HepG2 (cell line): ENCODE data around the gene MINDY1. TPM values are rescaled to one million over a fixed set of nuclear protein-coding genes. Genes with fewer than 3 reads are reported as not detected.
A peak's percentile ranks its signal among the peaks of the same experiment; 100 is the strongest.

Experiments used
- ARID2 ChIP-seq: sonication (generic); formaldehyde crosslinking; IDR thresholded peaks from 2 replicates; pipeline ENCODE4 v1.8.1; 2022; ENCODE audit warnings: mild to moderate bottlenecking, missing genetic modification reagents, borderline replicate concordance
- CBFB ChIP-seq: sonication (generic); formaldehyde crosslinking; IDR thresholded peaks from 2 replicates; pipeline ENCODE4 v1.4.0; 2020; ENCODE audit warnings: missing genetic modification reagents
- DMAP1 ChIP-seq: IDR thresholded peaks from 2 replicates; pipeline ENCODE4 v1.6.1; 2016
- FOXM1 ChIP-seq: sonication (generic); formaldehyde crosslinking; IDR thresholded peaks from 2 replicates; pipeline ENCODE4 v1.5.0; 2020; ENCODE audit warnings: missing genetic modification reagents
- HNF4A ChIP-seq: sonication (generic); formaldehyde crosslinking; IDR thresholded peaks from 2 replicates; pipeline ENCODE4 v1.4.0; 2020; ENCODE audit warnings: missing genetic modification reagents
- KAT8 ChIP-seq: IDR thresholded peaks from 2 replicates; pipeline ENCODE4 v1.6.1; 2016; ENCODE audit warnings: missing genetic modification reagents, missing compliant biosample characterization
- KDM3A ChIP-seq: IDR thresholded peaks from 2 replicates; pipeline ENCODE4 v1.6.1; 2018; ENCODE audit warnings: low read depth, missing compliant biosample characterization
- MXD4 ChIP-seq: IDR thresholded peaks from 2 replicates; pipeline ENCODE4 v1.6.1; 2016; ENCODE audit warnings: mild to moderate bottlenecking, missing biosample characterization, missing genetic modification reagents
- NCOA2 ChIP-seq: sonication (generic); formaldehyde crosslinking; IDR thresholded peaks from 2 replicates; pipeline ENCODE4 v1.8.0; 2022; ENCODE audit warnings: inconsistent platforms
- PHF8 ChIP-seq: sonication (generic); formaldehyde crosslinking; IDR thresholded peaks from 2 replicates; pipeline ENCODE4 v1.5.0; 2020; ENCODE audit warnings: missing genetic modification reagents
- SRSF9 ChIP-seq: fragments of 200-400 bp; formaldehyde crosslinking; IDR thresholded peaks from 2 replicates; pipeline ENCODE4 v1.6.1; 2018; ENCODE audit warnings: borderline replicate concordance, mild to moderate bottlenecking, low read depth, low read length; ENCODE audit not compliant: insufficient read depth, poor library complexity, severe bottlenecking
- TOE1 ChIP-seq: sonication (generic); formaldehyde crosslinking; IDR thresholded peaks from 2 replicates; pipeline ENCODE4 v1.4.0; 2020; ENCODE audit warnings: mild to moderate bottlenecking, missing genetic modification reagents
- ZFX ChIP-seq: sonication (generic); formaldehyde crosslinking; IDR thresholded peaks from 2 replicates; pipeline ENCODE4 v1.4.0; 2020; ENCODE audit warnings: mild to moderate bottlenecking, low read depth, missing genetic modification reagents, moderate library complexity
- ZMYM3 ChIP-seq: sonication (generic); formaldehyde crosslinking; IDR thresholded peaks from 2 replicates; pipeline ENCODE4 v1.5.1; 2020; ENCODE audit warnings: mild to moderate bottlenecking, missing genetic modification reagents
- ZNF205 ChIP-seq: IDR thresholded peaks from 2 replicates; pipeline ENCODE4 v1.6.1; 2018; ENCODE audit warnings: missing biosample characterization, missing genetic modification reagents
- ZNF230 ChIP-seq: sonication (generic); formaldehyde crosslinking; IDR thresholded peaks from 2 replicates; pipeline ENCODE4 v1.4.0; 2020; ENCODE audit warnings: mild to moderate bottlenecking, missing genetic modification reagents
- ZNF383 ChIP-seq: sonication (generic); formaldehyde crosslinking; IDR thresholded peaks from 2 replicates; pipeline ENCODE4 v1.4.0; 2020; ENCODE audit warnings: missing genetic modification reagents, mild to moderate bottlenecking, borderline replicate concordance
- ZNF562 ChIP-seq: sonication (generic); formaldehyde crosslinking; IDR thresholded peaks from 2 replicates; pipeline ENCODE4 v1.8.0; 2022; ENCODE audit warnings: missing genetic modification reagents, borderline replicate concordance
- ZNF777 ChIP-seq: sonication (generic); formaldehyde crosslinking; IDR thresholded peaks from 2 replicates; pipeline ENCODE4 v1.4.0; 2020; ENCODE audit warnings: missing genetic modification reagents
- ZNF878 ChIP-seq: sonication (generic); formaldehyde crosslinking; IDR thresholded peaks from 2 replicates; pipeline ENCODE4 v1.8.1; 2023; ENCODE audit warnings: mild to moderate bottlenecking, missing genetic modification reagents, moderate library complexity
- ZZZ3 ChIP-seq: sonication (generic); formaldehyde crosslinking; IDR thresholded peaks from 2 replicates; pipeline ENCODE4 v1.4.0; 2020; ENCODE audit warnings: missing genetic modification reagents, mild to moderate bottlenecking, borderline replicate concordance
- polyA plus RNA-seq, 8 experiments: library from polyadenylated mRNA; depleted of rRNA in 3 of 8; stranded (reverse) in 7 of 8; unstranded in 1 of 8; fragments of >200 nt; fragmentation: Illumina TruSeq in 4 of 8; extraction: Trizol in 4 of 8; gene quantifications; 2 replicates each; pipeline versions ENCODE4 v1.2.1 to v1.2.3, GENCODE V29; 2011 to 2016; ENCODE audit warnings: low read depth in 4 of 8, missing spikeins in 1 of 8, mixed read lengths in 1 of 8; ENCODE audit not compliant: insufficient read depth in 1 of 8
- total RNA-seq, 5 experiments: library from RNA; depleted of rRNA; stranded (reverse); fragments of >200 nt; fragmentation: Illumina TruSeq; extraction: Trizol; gene quantifications; 2 replicates each; pipeline ENCODE4 v1.2.3, GENCODE V29; 2016; ENCODE audit warnings: low read depth in 1 of 5
- TF ChIP-seq, protein P1 (sequence below): sonication (generic); formaldehyde crosslinking; IDR thresholded peaks from 2 replicates; pipeline ENCODE4 v1.9.0; 2021; ENCODE audit warnings: missing genetic modification reagents, mild to moderate bottlenecking, borderline replicate concordance
- TF ChIP-seq, protein P2 (sequence below): sonication (generic); formaldehyde crosslinking; IDR thresholded peaks from 2 replicates; pipeline ENCODE4 v1.8.0; 2022; ENCODE audit warnings: missing genetic modification reagents, mild to moderate bottlenecking, inconsistent platforms, borderline replicate concordance
- TF ChIP-seq, protein P3 (sequence below): IDR thresholded peaks from 2 replicates; pipeline ENCODE4 v1.6.1; 2016
- TF ChIP-seq, protein P4 (sequence below): sonication (generic); formaldehyde crosslinking; IDR thresholded peaks from 2 replicates; pipeline ENCODE4 v1.4.0; 2020; ENCODE audit warnings: missing genetic modification reagents, low read depth, mild to moderate bottlenecking, borderline replicate concordance

MINDY1 gene
- total and polyA plus RNA-seq, 2 of the 13 experiments (the other 11 are each of a cell fraction or from before 2014, with no cell fraction given): 11.1 to 15.0 TPM

DNA sequence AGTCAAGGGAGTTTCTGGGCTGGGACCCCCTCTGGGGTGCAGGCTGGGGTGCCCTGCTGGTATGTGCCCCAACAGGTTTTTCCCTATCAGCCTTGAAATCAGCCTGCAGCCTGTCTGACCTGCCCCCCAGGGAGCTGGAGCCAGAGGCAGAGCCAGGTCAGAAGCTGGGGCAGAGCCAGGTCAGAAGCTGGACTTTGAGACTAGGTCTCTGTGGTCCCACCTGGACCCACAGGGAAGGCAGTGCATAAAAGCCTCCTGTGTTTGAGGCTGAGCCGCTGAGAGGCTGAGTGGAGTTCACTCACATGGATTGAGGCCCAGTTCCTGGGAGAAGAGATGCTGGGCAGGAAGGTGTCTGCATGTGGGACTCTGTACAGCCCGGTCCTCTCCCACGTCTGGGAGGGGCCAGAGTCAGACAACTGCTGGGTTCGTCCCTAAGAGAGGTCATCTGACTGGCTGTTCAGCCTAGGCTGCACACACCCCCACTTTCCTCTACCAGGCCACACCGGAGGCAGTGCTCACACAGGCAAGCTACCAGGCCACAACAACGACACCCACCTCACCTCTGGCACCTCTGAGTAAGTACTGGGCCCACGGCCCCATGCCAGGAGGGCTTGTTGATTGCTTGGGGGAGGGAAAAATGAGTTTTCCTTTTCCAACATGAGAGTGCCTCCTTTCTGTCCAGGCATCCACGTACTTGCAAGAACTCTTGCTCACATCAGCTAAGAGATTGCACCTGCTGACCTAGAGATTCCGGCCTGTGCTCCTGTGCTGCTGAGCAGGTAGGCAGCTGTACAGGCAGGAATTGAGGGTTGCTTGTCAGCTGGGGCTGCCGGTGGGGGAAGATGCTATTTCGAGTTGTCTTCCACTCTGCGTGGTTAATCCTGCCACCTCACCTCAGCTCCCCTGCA, 24.6 kb downstream of the MINDY1 start, which contains the start of gene ANXA9 (continued):
- TF ChIP-seq ZNF562 (CRISPR knock-in tag) (no peak), TOE1 (0 out of 2 replicates have a peak, but pooled peaks have one; percentile 2), ZZZ3 (CRISPR knock-in tag) (0 out of 2 replicates have a peak, but pooled peaks have one; percentile 27), NCOA2 (CRISPR knock-in tag) (peak; percentile 72; the same call in 1 of the 2 replicates), ARID2 (no peak), ZMYM3 (CRISPR knock-in tag) (no peak; the same call in 1 of the 2 replicates), SRSF9 (no peak), ZNF205 (CRISPR knock-in tag) (no peak), PHF8 (CRISPR knock-in tag) (peak; percentile 37; the same call in 1 of the 2 replicates), MXD4 (CRISPR knock-in tag) (no peak; the same call in 1 of the 2 replicates), ZNF230 (CRISPR knock-in tag) (no peak), HNF4A (CRISPR knock-in tag) (peak; percentile 99), ZNF777 (CRISPR knock-in tag) (no peak; the same call in 1 of the 2 replicates), ZNF383 (CRISPR knock-in tag) (no peak), FOXM1 (CRISPR knock-in tag) (no peak), DMAP1 (CRISPR knock-in tag) (peak; percentile 77; the same call in 1 of the 2 replicates), ZNF878 (no peak), KDM3A (CRISPR knock-in tag) (peak; percentile 65; the same call in 1 of the 2 replicates), ZFX (CRISPR knock-in tag) (peak; percentile 95), KAT8 (peak; percentile 47), CBFB (CRISPR knock-in tag) (peak; percentile 57; the same call in 1 of the 2 replicates)
- TF ChIP-seq, protein P1, sequence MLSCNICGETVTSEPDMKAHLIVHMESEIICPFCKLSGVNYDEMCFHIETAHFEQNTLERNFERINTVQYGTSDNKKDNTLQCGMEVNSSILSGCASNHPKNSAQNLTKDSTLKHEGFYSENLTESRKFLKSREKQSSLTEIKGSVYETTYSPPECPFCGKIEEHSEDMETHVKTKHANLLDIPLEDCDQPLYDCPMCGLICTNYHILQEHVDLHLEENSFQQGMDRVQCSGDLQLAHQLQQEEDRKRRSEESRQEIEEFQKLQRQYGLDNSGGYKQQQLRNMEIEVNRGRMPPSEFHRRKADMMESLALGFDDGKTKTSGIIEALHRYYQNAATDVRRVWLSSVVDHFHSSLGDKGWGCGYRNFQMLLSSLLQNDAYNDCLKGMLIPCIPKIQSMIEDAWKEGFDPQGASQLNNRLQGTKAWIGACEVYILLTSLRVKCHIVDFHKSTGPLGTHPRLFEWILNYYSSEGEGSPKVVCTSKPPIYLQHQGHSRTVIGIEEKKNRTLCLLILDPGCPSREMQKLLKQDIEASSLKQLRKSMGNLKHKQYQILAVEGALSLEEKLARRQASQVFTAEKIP (CRISPR knock-in tag): no peak
- TF ChIP-seq, protein P2, sequence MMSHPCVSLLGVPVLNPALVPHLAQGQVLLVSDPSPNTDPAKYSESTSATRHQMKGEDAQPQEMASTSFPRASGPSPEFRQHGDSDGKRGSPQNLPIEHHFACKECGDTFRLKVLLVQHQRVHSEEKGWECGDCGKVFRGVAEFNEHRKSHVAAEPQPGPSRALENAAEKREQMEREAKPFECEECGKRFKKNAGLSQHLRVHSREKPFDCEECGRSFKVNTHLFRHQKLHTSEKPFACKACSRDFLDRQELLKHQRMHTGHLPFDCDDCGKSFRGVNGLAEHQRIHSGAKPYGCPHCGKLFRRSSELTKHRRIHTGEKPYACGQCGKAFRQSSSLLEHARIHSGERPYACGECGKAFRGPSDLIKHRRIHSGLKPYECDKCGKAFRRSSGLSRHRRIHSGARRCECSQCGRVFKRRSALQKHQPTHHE (CRISPR knock-in tag): no peak
- TF ChIP-seq, protein P3, sequence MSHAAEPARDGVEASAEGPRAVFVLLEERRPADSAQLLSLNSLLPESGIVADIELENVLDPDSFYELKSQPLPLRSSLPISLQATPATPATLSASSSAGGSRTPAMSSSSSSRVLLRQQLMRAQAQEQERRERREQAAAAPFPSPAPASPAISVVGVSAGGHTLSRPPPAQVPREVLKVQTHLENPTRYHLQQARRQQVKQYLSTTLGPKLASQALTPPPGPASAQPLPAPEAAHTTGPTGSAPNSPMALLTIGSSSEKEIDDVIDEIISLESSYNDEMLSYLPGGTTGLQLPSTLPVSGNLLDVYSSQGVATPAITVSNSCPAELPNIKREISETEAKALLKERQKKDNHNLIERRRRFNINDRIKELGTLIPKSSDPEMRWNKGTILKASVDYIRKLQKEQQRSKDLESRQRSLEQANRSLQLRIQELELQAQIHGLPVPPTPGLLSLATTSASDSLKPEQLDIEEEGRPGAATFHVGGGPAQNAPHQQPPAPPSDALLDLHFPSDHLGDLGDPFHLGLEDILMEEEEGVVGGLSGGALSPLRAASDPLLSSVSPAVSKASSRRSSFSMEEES (CRISPR knock-in tag): peak; percentile 79
- TF ChIP-seq, protein P4, sequence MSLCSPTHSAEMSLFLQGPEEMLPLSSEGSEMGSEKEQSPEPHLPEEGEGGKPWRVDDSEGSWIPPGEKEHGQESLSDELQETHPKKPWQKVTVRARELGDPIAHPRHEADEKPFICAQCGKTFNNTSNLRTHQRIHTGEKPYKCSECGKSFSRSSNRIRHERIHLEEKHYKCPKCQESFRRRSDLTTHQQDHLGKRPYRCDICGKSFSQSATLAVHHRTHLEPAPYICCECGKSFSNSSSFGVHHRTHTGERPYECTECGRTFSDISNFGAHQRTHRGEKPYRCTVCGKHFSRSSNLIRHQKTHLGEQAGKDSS (CRISPR knock-in tag): peak; percentile 75; the same call in 1 of the 2 replicates
